K562 (cell line): Measurements from ENCODE around the gene SLX4IP. TPM values are rescaled to one million over a fixed set of nuclear protein-coding genes. Genes with fewer than 3 reads are reported as not detected.

Experiments used
- ATAC-seq: fragments of 200-7000 bp; cut with Tn5 transposase; 3 replicates; pipeline ENCODE4 v1.9.1; 2020; ENCODE audit warnings: moderate library complexity
- BruUV-seq: library from RNA; stranded (reverse); fragments of 400-500 nt; replicated peaks from 2 replicates; lab custom pipeline; 2021; lab: Mats Ljungman, UMichigan
- CTCF ChIA-PET: fragments of 300-600 bp; formaldehyde crosslinking; extraction: SDS; loops from one replicate; lab custom pipeline; 2021; ENCODE audit warnings: low intra/inter-chr PET ratio; lab: Yijun Ruan, JAX
- POLR2A ChIA-PET: fragments of 300-600, 350-650 bp; sonication (Branson Sonifier 250); formaldehyde crosslinking; extraction: SDS; loops from one replicate; lab custom pipeline; 2021; ENCODE audit warnings: antibody characterized with exemption, inconsistent platforms; lab: Yijun Ruan, JAX
- DNase-seq, 4 experiments: peaks; one replicate each; pipeline versions ENCODE4 v3.0.0 to v3.0.0-alpha.2; 2011 to 2018; ENCODE audit warnings: low spot score in 3 of 4, mixed read lengths in 3 of 4; ENCODE audit errors: extremely low read depth in 1 of 4
- FAIRE-seq: peaks from 2 replicates; lab custom pipeline; 2011; peaks lifted over from hg19 to GRCh38; lab: Jason Lieb, UNC
- H2AFZ ChIP-seq: 2 replicates; pipeline ENCODE4 v1.6.0; 2011; ENCODE audit warnings: low read depth, low read length, control low read depth, inconsistent platforms
- H3K27ac ChIP-seq: fragments of 200-600 bp; 3 replicates; pipeline ENCODE4 v1.8.0; 2011; ENCODE audit warnings: low read depth, mild to moderate bottlenecking, control low read depth, inconsistent platforms, low read length, moderate library complexity, mixed read lengths; ENCODE audit errors: extremely low read depth
- H3K27me3 ChIP-seq, 2 experiments: fragments of 300-600 bp in 1 of 2; 2 replicates in 1 of 2; 3 replicates in 1 of 2; pipeline versions ENCODE4 v1.6.0 to v1.8.0; 2011; ENCODE audit warnings: inconsistent platforms in 2 of 2, low read length in 2 of 2, mild to moderate bottlenecking in 1 of 2, mixed read lengths in 1 of 2, moderate library complexity in 1 of 2; ENCODE audit not compliant: control insufficient read depth in 2 of 2, insufficient read depth in 2 of 2
- H3K36me3 ChIP-seq: fragments of 300-600 bp; 3 replicates; pipeline ENCODE4 v1.8.0; 2011; ENCODE audit warnings: mild to moderate bottlenecking, low read length, inconsistent platforms; ENCODE audit not compliant: control insufficient read depth, insufficient read depth
- H3K4me1 ChIP-seq, 2 experiments: fragments of 200-600 bp in 1 of 2; replicated peaks in 1 of 2; 2 replicates in 1 of 2; 3 replicates in 1 of 2; pipeline versions ENCODE4 v1.5.1 to v1.8.0; 2011; ENCODE audit warnings: inconsistent platforms in 2 of 2, low read length in 2 of 2, mild to moderate bottlenecking in 1 of 2, mixed read lengths in 1 of 2, moderate library complexity in 1 of 2; ENCODE audit not compliant: control insufficient read depth in 2 of 2, insufficient read depth in 2 of 2
- H3K4me2 ChIP-seq: 2 replicates; pipeline ENCODE4 v1.6.1; 2011; ENCODE audit warnings: low read length, control low read depth, inconsistent platforms, mixed read lengths; ENCODE audit not compliant: insufficient read depth
- H3K4me3 ChIP-seq: fragments of 200-600 bp; sonication (generic), shearing (Covaris generic); 2 replicates; pipeline ENCODE4 v1.5.1; 2016; ENCODE audit warnings: control low read depth, inconsistent platforms
- H3K79me2 ChIP-seq: fragments of 200-600 bp; 3 replicates; pipeline ENCODE4 v1.8.0; 2011; ENCODE audit warnings: low read length, inconsistent platforms; ENCODE audit not compliant: control insufficient read depth, insufficient read depth
- H3K9ac ChIP-seq, 2 experiments: 2 replicates each; pipeline versions ENCODE4 v1.6.0 to v1.6.1; 2011; ENCODE audit warnings: low read depth in 2 of 2, low read length in 2 of 2, control low read depth in 1 of 2, inconsistent platforms in 1 of 2, mild to moderate bottlenecking in 1 of 2, mixed read lengths in 1 of 2; ENCODE audit not compliant: insufficient read depth in 1 of 2
- H3K9me1 ChIP-seq: one replicate; pipeline ENCODE4 v1.6.0; 2011; ENCODE audit warnings: inconsistent platforms, mild to moderate bottlenecking, low read length, moderate library complexity; ENCODE audit not compliant: control insufficient read depth, insufficient read depth
- H3K9me3 ChIP-seq: replicated peaks from 2 replicates; pipeline ENCODE4 v1.5.1; 2011; ENCODE audit warnings: low read depth, low read length, inconsistent platforms; ENCODE audit not compliant: control insufficient read depth, insufficient read depth
- H4K20me1 ChIP-seq: replicated peaks from 2 replicates; pipeline ENCODE4 v1.6.1; 2011; ENCODE audit warnings: low read length, inconsistent platforms, mixed read lengths; ENCODE audit not compliant: control insufficient read depth, insufficient read depth
- ATF1 ChIP-seq, 2 experiments: fragments of 450-650 bp in 1 of 2; IDR thresholded peaks; 2 replicates each; pipeline ENCODE4 v1.6.1; 2016; ENCODE audit warnings: missing compliant biosample characterization in 1 of 2, missing genetic modification characterization in 1 of 2
- BCL6 ChIP-seq: fragments of 250-450 bp; sonication (Bioruptor Pico); IDR thresholded peaks from 2 replicates; pipeline ENCODE4 v1.4.0; 2020
- FOXA1 ChIP-seq: fragments of 450-650 bp; IDR thresholded peaks from 2 replicates; pipeline ENCODE4 v1.6.1; 2016; ENCODE audit warnings: mild to moderate bottlenecking, borderline replicate concordance
- FUS ChIP-seq: fragments of 200-400 bp; formaldehyde crosslinking; optimal IDR thresholded peaks from 2 replicates; pipeline ENCODE3; 2017; ENCODE audit warnings: low read depth, low read length
- MAFG ChIP-seq: fragments of 450-650 bp; conservative IDR thresholded peaks from 2 replicates; pipeline ENCODE4 v1.6.1; 2016; ENCODE audit warnings: missing genetic modification characterization, missing compliant biosample characterization
- MEIS2 ChIP-seq: fragments of 450-650 bp; IDR thresholded peaks from 2 replicates; pipeline ENCODE4 v1.6.1; 2014; ENCODE audit warnings: mild to moderate bottlenecking; ENCODE audit not compliant: partially characterized antibody
- PTBP1 ChIP-seq: fragments of 200-400 bp; formaldehyde crosslinking; IDR thresholded peaks from 2 replicates; pipeline ENCODE4 v1.6.1; 2017; ENCODE audit warnings: low read depth, low read length
- RBM25 ChIP-seq: fragments of 200-400 bp; formaldehyde crosslinking; IDR thresholded peaks from 2 replicates; pipeline ENCODE4 v1.6.1; 2018; ENCODE audit warnings: low read length, low read depth, moderate library complexity; ENCODE audit not compliant: severe bottlenecking
- TCF15 ChIP-seq: fragments of 250-450 bp; sonication (Bioruptor Pico); IDR thresholded peaks from 2 replicates; pipeline ENCODE4 v1.8.0; 2022; ENCODE audit warnings: moderate library complexity, mild to moderate bottlenecking, inconsistent platforms
- ZBTB1 ChIP-seq: sonication (generic); formaldehyde crosslinking; IDR thresholded peaks from 2 replicates; pipeline ENCODE4 v1.8.1; 2023; ENCODE audit warnings: missing genetic modification reagents, low read depth, mild to moderate bottlenecking, borderline replicate concordance
- ZBTB40 ChIP-seq, 2 experiments: fragments of 450-650 bp in 1 of 2; sonication (generic) in 1 of 2; formaldehyde crosslinking in 1 of 2; IDR thresholded peaks; 2 replicates each; pipeline versions ENCODE4 v1.7.1 to v1.9.0; 2016 to 2022; ENCODE audit warnings: inconsistent platforms in 1 of 2, mild to moderate bottlenecking in 1 of 2, missing genetic modification reagents in 1 of 2
- ZNF282 ChIP-seq: sonication (generic); formaldehyde crosslinking; IDR thresholded peaks from 2 replicates; pipeline ENCODE4 v1.8.1; 2023; ENCODE audit warnings: missing genetic modification reagents
- WGBS: fragments of 100-300 bp; shearing (Covaris generic); methylation state at CpG from one replicate; pipeline ENCODE4 v1.1.6; 2016; ENCODE audit warnings: low coverage, mixed read lengths; ENCODE audit not compliant: insufficient coverage; ENCODE audit errors: missing lambda C conversion rate; 5-methylcytosine and 5-hydroxymethylcytosine counted together
- in situ Hi-C: fragments of 300-500 bp; cut with MboI; formaldehyde crosslinking; loops from 4 replicates; pipeline ENCODE4 v1.15.0; 2018; ENCODE audit warnings: inconsistent platforms, mixed read lengths
- intact Hi-C: fragments of 100-400 bp; cut with micrococcal nuclease; formaldehyde crosslinking; loops from 2 replicates; pipeline ENCODE4 v1.14.2; 2022
- polyA plus RNA-seq, 8 experiments: library from polyadenylated mRNA; depleted of rRNA in 4 of 8; stranded (reverse) in 5 of 8; unstranded in 3 of 8; fragments of >200 nt; fragmentation: Nextera tagmentation in 2 of 8; fragmentation: Illumina TruSeq in 1 of 8; extraction: Ambion mirVana in 2 of 8; extraction: Trizol in 1 of 8; gene quantifications; 2 replicates each; pipeline versions ENCODE4 v1.2.1 to v1.2.3, GENCODE V29; 2011 to 2014; ENCODE audit warnings: inconsistent platforms in 1 of 8, missing spikeins in 1 of 8
- total RNA-seq, 7 experiments: library from RNA; depleted of rRNA in 6 of 7; stranded (reverse); fragments of >200 nt in 6 of 7; fragmentation: Illumina TruSeq in 2 of 7; extraction: Trizol in 2 of 7; gene quantifications; 2 replicates each; pipeline versions ENCODE4 v1.2.1 to v1.2.3, GENCODE V29; 2011 to 2021; ENCODE audit warnings: low replicate concordance in 1 of 7

Gene SLX4IP
- total and polyA plus RNA-seq, 9 of the 15 experiments (the other 6 are each of a cell fraction or from before 2014, with no cell fraction given): 1.5 to 5.9 (median 3.5) TPM

- no peak for TF ChIP-seq ZBTB1
- no peak for TF ChIP-seq MAFG (tag)
- no peak for TF ChIP-seq MEIS2
- TF ChIP-seq FOXA1: no peak
- TF ChIP-seq FUS: no peak
These were observed 207.9 kb downstream of the SLX4IP start (continued) for GRCh38 chr20:10642856-10643559.

- ATAC-seq (no peak), FAIRE-seq (no peak), DNase-seq (no peak)
- Histone ChIP-seq H3K9me3 (no peaks in the 10 kb centered on the region), H3K4me3 (no peak overlapping the region), H3K9ac (no peak overlapping the region), H3K27ac (no peak overlapping the region), H3K4me1 (no peaks in the 10 kb centered on the region), H3K4me2 (no peak overlapping the region), H3K36me3 (no peaks in the 10 kb centered on the region), H4K20me1 (no peaks in the 10 kb centered on the region), H3K9me1 (no peaks in the 10 kb centered on the region), H3K79me2 (no peaks in the 10 kb centered on the region), H2AFZ (no peak overlapping the region), H3K27me3 (peaks cover 6 to 33% of the 10 kb centered on the region in 2 experiments; a peak in 4 of 5 replicates)
- CTCF ChIA-PET: no interaction called here
- WGBS: under 1% methylated on average over 7 of the region's 7 CpGs
- no TSS peak for BruUV-seq
- intact Hi-C loops: no loop called here
- POLR2A ChIA-PET: no interaction called here
- in situ Hi-C loops: no loop called here
- no peak for TF ChIP-seq TCF15 (CRISPR knock-in tag)
- TF ChIP-seq BCL6: no peak
- no peak for TF ChIP-seq ATF1 (CRISPR knock-in tag; IDR thresholded peaks at IDR 0.05)
- no peak for TF ChIP-seq ATF1 (tag; IDR thresholded peaks at IDR 0.05)
- no peak for TF ChIP-seq ZNF282 (CRISPR knock-in tag)
- TF ChIP-seq RBM25: no peak
- no peak for TF ChIP-seq ZBTB40 (IDR thresholded peaks at IDR 0.05)
- TF ChIP-seq ZBTB40 (CRISPR knock-in tag; IDR thresholded peaks at IDR 0.05): no peak
- TF ChIP-seq PTBP1: no peak
These were observed 208.4 kb downstream of the SLX4IP start for GRCh38 chr20:10643560-10643873.
